HG03135 (cell line): Measurements from ENCODE around the gene CNNM4.

ENCODE experiments used
- ATAC-seq: cut with Tn5 transposase; IDR thresholded peaks from one replicate; pipeline ENCODE4 v1.9.1; 2021; ENCODE audit warnings: mild to moderate bottlenecking, moderate library complexity; ENCODE audit not compliant: unreplicated experiment

CNNM4 gene

GRCh38 chr2:96828436-96828835 lies 67.7 kb downstream of the CNNM4 start:
- no peak for ATAC-seq

GRCh38 chr2:96828874-96829273 lies 68.2 kb downstream of the CNNM4 start:
- ATAC-seq = no peak

GRCh38 chr2:96830044-96830562 lies 69.4 kb downstream of the CNNM4 start:
- no peak for ATAC-seq

GRCh38 chr2:96831679-96832078 lies 71.0 kb downstream of the CNNM4 start:
- no peak for ATAC-seq

GRCh38 chr2:96832408-96832753 lies 71.7 kb downstream of the CNNM4 start:
- ATAC-seq = no peak

GRCh38 chr2:96832754-96833507 lies 72.2 kb downstream of the CNNM4 start:
- ATAC-seq = no peak

GRCh38 chr2:96835830-96836229 lies 75.1 kb downstream of the CNNM4 start:
- ATAC-seq = no peak

GRCh38 chr2:96837575-96837974 lies 76.9 kb downstream of the CNNM4 start:
- no peak for ATAC-seq

- ATAC-seq = peak; percentile 11
These were observed 77.9 kb downstream of the CNNM4 start for GRCh38 chr2:96838345-96839292.

GRCh38 chr2:96839293-96839874 lies 78.7 kb downstream of the CNNM4 start:
- ATAC-seq = peak; percentile 68

GRCh38 chr2:96839875-96840850 lies 79.5 kb downstream of the CNNM4 start:
- ATAC-seq = peak; percentile 7

GRCh38 chr2:96841701-96842495 lies 81.2 kb downstream of the CNNM4 start:
- no peak for ATAC-seq

GRCh38 chr2:96842600-96842999 lies 81.9 kb downstream of the CNNM4 start:
- ATAC-seq = no peak

- no peak for ATAC-seq
These were observed 83.0 kb downstream of the CNNM4 start, which contains the start of gene ANKRD23 for GRCh38 chr2:96843538-96844268. Gene ANKRD23, minus strand, starts transcription at chr2:96844021. Its CDS starts 29 bp downstream, at chr2:96843992.

GRCh38 chr2:96844405-96844808 lies 83.7 kb downstream of the CNNM4 start:
- ATAC-seq = no peak

GRCh38 chr2:96846825-96847224 lies 86.1 kb downstream of the CNNM4 start:
- no peak for ATAC-seq

GRCh38 chr2:96847586-96847985 lies 86.9 kb downstream of the CNNM4 start:
- ATAC-seq = no peak

- ATAC-seq = no peak
These were observed 87.6 kb downstream of the CNNM4 start for GRCh38 chr2:96848264-96848663.

- ATAC-seq = no peak
These were observed 92.0 kb downstream of the CNNM4 start for GRCh38 chr2:96852667-96853066.
